ENCODE results near the gene KCNJ3. TPM values are rescaled to one million over a fixed set of nuclear protein-coding genes. Genes with fewer than 3 reads are reported as not detected.

The KCNJ3 gene
- polyA plus RNA-seq, 2 of the 4 experiments (the other 2 are of a cell fraction): not detected

- no peak for DNase-seq (ENCODE audit: low read depth in 1 of 2, low spot score in 1 of 2)
- no peak for ATAC-seq
- H3K9me3 ChIP-seq: no peaks in the 10 kb centered on the region
- no peak overlapping the region for H3K4me2 ChIP-seq
- H3K27ac ChIP-seq: no peak overlapping the region
- CTCF ChIA-PET: no interaction called here
- no peak for FAIRE-seq
- no peak overlapping the region for H3K4me3 ChIP-seq
- 43% methylated on average over 4 of the region's 4 CpGs for WGBS (ENCODE audit: missing lambda C conversion rate)
- POLR2A ChIA-PET: no interaction called here
- H3K4me1 ChIP-seq: no peaks in the 10 kb centered on the region
- TF ChIP-seq ELK1 (IDR thresholded peaks at IDR 0.05; ENCODE audit: low read depth, low read length) (no peak), NFE2L2 (conservative IDR thresholded peaks at IDR 0.05; ENCODE audit: low read length) (no peak), RFX5 (IDR thresholded peaks at IDR 0.05) (no peak), FOXS1 (CRISPR knock-in tag; IDR thresholded peaks at IDR 0.05) (no peak), ZC3H11A (IDR thresholded peaks at IDR 0.05) (no peak), PBX3 (IDR thresholded peaks at IDR 0.05) (no peak), CEBPB (IDR thresholded peaks at IDR 0.05) (no peak)
Observed at GRCh38 chr2:154700136-154700535, 1.6 kb downstream of the KCNJ3 start.

- 68% methylated on average over 4 of the region's 4 CpGs for WGBS (ENCODE audit: missing lambda C conversion rate)
- H3K9me3 ChIP-seq: no peaks in the 10 kb centered on the region
- TF ChIP-seq JUNB (IDR thresholded peaks at IDR 0.05) (no peak), EHMT2 (IDR thresholded peaks at IDR 0.05; ENCODE audit: low read depth) (no peak), RNF2 (IDR thresholded peaks at IDR 0.05; ENCODE audit: borderline replicate concordance, low read depth) (no peak)
- no peak for FAIRE-seq
- CTCF ChIA-PET: no interaction called here
- DNase-seq (ENCODE audit: low read depth in 1 of 2, low spot score in 1 of 2): no peak
- H3K27ac ChIP-seq: no peak overlapping the region
- no peak for ATAC-seq
- no peak overlapping the region for H3K4me3 ChIP-seq
- H3K4me2 ChIP-seq: no peak overlapping the region
- H3K4me1 ChIP-seq: no peaks in the 10 kb centered on the region
- POLR2A ChIA-PET: no interaction called here
Observed at GRCh38 chr2:154704991-154705390, 6.5 kb downstream of the KCNJ3 start.

GRCh38 chr2:154706660-154707059, 8.2 kb downstream of the KCNJ3 start:
- DNase-seq (ENCODE audit: low read depth in 1 of 2, low spot score in 1 of 2) (no peak), ATAC-seq (no peak), FAIRE-seq (no peak)
- H3K4me1 ChIP-seq: no peaks in the 10 kb centered on the region
- no peak overlapping the region for H3K4me3 ChIP-seq
- no peaks in the 10 kb centered on the region for H3K9me3 ChIP-seq
- TF ChIP-seq JUN (IDR thresholded peaks at IDR 0.05) (no peak), KDM1A (IDR thresholded peaks at IDR 0.05; ENCODE audit: low read depth) (no peak), EHF (CRISPR knock-in tag; IDR thresholded peaks at IDR 0.05) (no peak), FOSL2 (IDR thresholded peaks at IDR 0.05) (no peak), FOSL2 (CRISPR knock-in tag; IDR thresholded peaks at IDR 0.05) (no peak), MYC (IDR thresholded peaks at IDR 0.05; ENCODE audit: borderline replicate concordance, low read length) (no peak), ZNF302 (CRISPR knock-in tag; IDR thresholded peaks at IDR 0.05) (no peak), RFX5 (IDR thresholded peaks at IDR 0.05) (no peak), HOXB5 (CRISPR knock-in tag; IDR thresholded peaks at IDR 0.05) (no peak), HEYL (CRISPR knock-in tag; IDR thresholded peaks at IDR 0.05) (no peak), ELK1 (IDR thresholded peaks at IDR 0.05; ENCODE audit: low read depth, low read length) (no peak), NFE2L2 (conservative IDR thresholded peaks at IDR 0.05; ENCODE audit: low read length) (no peak), POLR2AphosphoS2 (conservative IDR thresholded peaks at IDR 0.05; ENCODE audit: low read length) (no peak), KDM5A (IDR thresholded peaks at IDR 0.05) (no peak), FOXS1 (CRISPR knock-in tag; IDR thresholded peaks at IDR 0.05) (no peak), BHLHE40 (IDR thresholded peaks at IDR 0.05; ENCODE audit: low read depth, low read length) (no peak), CHD2 (IDR thresholded peaks at IDR 0.05; ENCODE audit: low read length, partially characterized antibody) (no peak), FOSB (CRISPR knock-in tag; IDR thresholded peaks at IDR 0.05) (no peak), RCOR1 (IDR thresholded peaks at IDR 0.05; ENCODE audit: low read depth, low read length) (no peak), BCL3 (IDR thresholded peaks at IDR 0.05) (no peak)
- no peak overlapping the region for H3K4me2 ChIP-seq
- H3K27ac ChIP-seq: no peak overlapping the region
- ChIA-PET CTCF (no interaction called here), POLR2A (no interaction called here)
- WGBS (ENCODE audit: missing lambda C conversion rate): 25% methylated on average over 1 of the region's 1 CpG
